Suppressor macrophage treated with lipopolysaccharide for 1 hour (primary cell): ENCODE results near the gene UGGT2.
A peak's percentile ranks its signal among the peaks of the same experiment; 100 is the strongest.
"Not testable (repeated sequence)": the region's sequence is repeated elsewhere in the genome, so short reads cannot be mapped to it uniquely, and the experiment has no call there.

ENCODE experiments used
- DNase-seq, 3 donors: peaks; one replicate each; pipeline ENCODE4 v3.0.0-alpha.2; 2020 to 2022

UGGT2 gene

DNA sequence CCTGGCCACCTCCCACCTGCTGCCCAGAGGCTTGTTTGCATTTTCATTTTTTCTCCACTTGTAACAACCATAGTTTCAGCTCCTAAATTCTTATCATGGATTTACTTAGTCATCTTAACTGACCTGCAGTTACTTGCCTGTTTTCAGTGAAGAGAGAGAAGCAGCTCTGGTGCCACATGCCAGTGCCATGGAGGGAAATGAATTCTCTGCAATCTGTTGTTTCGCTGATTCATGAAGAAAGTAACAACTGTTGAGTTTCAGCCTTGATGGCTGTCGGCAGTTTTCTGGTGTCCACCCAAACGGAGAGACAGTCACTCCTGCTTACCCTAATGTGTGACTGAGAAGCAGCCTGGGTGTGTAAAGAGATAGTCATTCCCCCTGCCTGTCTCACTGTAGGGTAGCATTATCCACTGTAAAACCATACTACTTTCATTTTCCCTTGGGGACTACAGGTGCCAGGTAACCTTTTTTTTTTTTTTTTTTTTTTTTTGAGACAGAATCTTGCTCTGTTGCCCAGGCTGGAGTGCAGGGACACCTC lies 260.1 kb downstream of the UGGT2 start:
- DNase-seq: no peak

DNA sequence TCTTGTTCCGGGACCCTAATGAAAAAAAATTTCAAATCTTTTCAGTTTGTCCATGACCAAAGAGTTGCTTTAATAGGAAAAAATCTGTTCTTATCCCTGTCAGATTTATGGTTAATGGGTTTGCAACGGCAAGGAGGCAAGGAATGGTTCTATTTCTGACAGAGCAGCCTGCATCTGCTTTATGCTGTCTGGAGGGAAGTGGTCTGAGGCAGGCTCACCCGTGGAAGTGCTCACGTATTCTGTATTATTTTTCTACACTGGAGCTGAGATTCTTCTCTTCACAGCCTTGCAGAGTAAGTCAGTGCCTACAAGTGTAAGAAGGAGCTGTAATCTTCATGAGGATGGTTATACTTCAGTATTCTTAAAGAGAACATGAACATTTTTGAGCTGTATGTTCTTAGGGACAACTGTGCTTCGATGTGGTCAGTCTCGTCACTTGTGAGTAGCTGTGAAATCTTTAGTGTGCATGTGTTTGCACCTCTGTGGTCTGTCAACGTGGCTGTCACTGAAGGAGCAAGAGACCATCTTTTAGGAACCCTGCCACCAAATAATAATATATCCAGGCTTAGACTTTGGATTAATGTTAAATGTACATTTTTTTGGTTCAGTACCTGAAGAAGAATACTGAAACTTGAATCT lies 262.0 kb downstream of the UGGT2 start:
- DNase-seq: no peak

DNA sequence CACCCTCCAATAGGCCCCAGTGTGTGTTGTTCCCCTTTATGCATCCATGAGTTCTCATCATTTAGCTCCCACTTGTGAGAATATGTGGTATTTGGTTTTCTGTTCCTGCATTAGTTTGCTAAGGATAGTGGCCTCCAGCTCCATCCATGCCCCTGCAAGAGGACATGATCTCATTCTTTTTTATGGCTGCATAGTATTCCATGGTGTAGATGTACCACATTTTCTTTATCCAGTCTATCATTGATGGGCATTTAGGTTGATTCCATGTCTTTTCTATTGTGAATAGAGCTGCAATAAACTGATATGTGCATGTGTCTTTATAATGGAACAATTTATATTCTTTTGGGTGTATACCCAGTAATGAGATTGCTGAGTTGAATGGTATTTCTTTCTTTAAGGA lies 263.9 kb downstream of the UGGT2 start:
- DNase-seq: not testable (repeated sequence)

DNA sequence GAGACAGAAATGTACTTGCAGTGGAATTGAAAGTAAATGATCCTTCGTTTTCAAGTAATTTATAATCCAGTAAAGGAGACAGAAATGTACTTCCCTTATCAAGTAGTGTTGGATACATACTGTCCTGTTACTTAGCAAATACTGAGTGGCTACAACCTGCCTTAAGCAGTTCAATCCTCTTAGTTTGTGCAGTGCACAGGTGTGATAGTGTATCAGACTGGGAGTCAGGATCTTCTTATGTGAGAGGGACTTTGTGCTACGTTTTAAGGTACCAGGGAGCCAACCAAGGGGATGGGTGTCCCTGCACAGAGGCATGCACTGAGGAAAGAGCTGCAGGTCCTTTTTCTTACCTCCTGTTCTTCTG lies 265.1 kb downstream of the UGGT2 start:
- no peak for DNase-seq

DNA sequence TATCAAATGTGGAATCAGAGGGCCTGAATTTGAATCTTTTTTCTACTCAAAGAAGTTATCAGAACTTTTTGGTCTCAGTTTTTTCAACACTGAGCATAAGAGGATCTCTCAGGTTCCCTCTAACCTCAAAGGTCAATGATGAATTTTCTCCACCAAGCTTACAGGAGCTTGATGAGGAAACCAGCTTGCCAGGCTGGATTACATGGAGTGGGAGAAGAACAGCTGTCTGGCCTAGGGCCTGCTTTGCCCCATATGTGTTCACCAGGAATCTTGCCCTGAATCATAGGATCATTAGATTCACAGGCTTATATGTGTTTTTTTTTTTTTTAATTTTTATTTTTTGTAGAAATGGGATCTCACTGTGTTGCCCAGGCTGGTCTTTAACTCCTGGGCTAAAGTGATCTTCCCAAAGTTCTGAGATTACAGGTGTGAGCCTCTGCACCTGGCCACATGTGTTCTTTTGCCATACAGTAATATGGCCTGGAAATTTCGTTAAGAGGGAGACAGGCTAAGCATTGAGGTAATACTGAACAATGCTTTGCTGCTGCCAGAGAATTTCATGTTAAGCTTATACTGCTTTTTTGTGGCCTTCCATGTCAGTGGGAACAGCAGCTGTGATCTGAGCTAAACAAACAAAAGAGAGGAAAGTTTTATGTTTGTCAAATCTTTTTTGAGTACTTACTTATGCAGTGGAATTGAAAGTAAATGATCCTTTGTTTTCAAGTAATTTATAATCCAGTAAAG lies 265.7 kb downstream of the UGGT2 start:
- DNase-seq: no peak

DNA sequence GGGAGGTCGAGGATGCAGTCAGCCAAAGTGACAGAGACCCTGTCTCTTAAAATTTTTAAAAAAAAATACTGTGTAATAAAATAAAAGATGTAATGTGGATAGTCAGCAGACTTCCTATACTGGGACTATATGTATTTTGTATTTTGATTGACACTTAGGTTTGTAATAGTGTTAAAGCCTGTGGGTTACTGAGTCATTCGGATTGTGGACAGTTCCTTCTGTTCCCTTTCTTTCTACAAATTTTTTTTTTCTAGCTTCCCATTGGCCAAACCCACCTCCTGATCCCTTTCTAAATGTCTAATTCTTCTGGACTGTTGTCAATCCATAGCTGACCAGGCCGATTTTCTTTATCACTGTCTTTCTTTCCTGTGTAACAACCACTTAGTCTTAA lies 268.3 kb downstream of the UGGT2 start:
- DNase-seq: peak in 2 of 3 donors; percentile 30 to 49

DNA sequence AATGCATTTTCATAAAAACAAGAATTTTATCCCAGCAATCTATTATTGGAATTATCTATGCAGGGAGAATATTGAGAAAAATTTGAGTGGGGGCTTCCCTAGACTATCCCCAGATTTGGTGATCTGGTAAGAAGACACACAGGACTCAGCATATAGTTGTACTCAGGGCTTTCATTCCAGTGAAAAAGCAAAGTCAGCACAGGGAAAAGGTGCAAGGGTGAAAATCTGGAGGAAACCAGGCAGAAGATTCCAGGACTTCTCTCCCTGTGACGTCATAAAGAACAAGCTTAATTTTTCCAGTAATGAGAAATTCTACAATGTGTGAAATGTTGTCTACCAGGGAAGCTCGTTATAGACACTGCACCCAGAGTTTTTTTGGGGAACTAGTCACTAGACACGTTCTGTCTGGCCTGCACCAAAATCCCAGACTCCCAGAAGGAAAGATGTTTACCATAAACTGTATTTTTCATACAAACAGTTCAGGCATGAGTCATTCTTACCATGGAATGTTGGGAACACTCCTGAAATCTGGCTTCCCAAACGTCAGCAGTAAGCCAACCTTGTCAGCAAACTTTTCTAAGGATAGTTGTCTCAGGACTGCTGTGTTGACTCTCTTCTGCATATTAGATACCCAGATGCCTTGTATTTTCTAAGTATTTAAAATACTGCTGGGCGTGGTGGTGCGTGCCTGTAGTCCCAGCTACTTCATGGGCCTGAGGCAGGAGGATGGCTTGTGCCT lies 268.9 kb downstream of the UGGT2 start:
- no peak for DNase-seq

DNA sequence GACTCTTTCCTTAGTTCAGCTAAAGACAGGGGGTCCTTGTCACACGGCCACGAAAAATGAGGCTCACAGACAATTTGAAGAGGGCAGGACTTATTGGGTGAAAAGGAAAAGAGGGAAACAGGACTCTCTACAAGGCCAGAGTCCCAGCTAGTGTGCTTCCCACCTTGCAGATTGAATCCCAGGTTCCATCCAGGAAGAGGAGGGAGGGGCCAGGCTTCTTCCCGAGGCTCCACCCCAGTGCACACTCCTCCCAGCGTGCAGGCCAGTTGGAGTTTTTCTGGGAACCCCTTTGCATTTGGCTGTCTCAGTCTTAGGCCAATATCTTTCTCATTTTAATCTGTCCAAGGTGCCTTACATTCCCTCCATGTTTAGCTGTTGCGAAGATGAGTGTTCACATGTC lies 269.5 kb downstream of the UGGT2 start:
- DNase-seq: no peak

DNA sequence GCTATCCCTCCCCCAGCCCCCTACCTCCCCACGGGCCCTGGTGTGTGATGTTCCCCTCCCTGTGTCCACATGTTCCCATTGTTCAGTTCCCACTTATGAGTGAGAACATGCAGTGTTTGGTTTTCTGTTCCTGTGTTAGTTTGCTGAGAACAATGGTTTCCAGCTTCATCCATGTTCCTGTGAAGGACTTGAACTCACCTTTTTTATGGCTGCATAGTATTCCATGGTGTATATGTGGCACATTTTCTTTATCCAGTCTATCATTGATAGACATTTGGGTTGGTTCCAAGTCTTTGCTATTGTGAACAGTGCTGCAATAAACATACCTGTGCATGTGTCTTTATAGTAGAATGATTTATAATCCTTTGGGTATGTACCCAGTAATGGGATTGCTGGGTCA lies 271.3 kb downstream of the UGGT2 start:
- not testable (repeated sequence) for DNase-seq

DNA sequence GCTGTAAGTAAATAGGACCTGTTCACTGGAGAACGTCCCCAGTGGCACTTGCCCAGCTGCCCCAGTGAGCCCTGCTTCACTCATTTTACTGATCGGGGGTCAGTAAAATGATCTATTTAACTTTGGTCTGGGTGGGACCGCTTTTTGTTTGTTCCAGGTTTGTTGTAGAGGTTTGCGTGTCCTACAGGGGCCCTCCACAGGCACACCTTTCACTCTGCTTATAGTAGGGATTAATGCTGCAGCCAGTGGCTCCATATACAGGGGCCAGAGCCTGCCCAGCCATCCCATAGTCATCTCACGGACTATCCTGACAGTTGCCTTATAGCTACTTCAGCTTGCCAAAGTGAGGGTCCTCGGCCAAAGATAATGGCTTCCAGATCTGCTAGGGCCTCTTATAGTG lies 272.2 kb downstream of the UGGT2 start:
- no peak for DNase-seq

DNA sequence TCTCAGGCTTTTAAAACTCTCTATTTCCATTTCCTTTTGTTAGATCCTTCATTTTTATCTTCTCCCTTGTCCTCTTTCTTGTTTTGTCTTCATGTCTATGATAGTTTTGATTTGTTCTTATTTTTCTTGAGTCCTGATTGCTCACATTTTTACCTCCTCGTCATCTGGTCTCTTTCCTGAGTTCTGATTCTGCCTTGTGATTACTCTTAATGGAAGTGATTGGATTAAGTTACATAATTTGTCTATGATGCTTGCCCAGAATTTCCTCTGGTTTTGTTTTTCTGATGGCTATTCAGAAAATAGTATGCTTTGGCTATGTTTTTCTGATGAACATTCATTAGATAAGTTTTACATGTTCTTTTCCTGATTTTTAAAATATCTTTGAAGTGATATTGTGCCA lies 273.7 kb downstream of the UGGT2 start:
- no peak for DNase-seq

DNA sequence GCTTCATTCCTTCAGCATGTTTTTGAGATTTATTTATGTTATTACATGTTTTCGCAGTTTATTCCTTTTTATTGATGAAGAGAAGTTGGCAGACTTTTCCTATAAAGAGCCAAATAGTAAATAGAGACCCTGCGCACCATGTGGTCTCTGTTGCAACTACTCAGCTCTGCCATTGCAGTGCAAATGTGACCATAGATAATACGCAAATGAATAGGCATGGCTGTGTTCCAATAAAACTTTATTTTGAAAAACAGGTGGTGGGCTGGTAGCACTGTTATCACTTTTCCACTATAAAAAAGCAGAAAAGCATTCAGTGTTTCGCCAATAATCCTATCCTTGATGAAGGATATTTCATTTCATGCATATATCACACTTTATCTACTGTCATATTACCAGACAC lies 281.3 kb downstream of the UGGT2 start:
- no peak for DNase-seq

DNA sequence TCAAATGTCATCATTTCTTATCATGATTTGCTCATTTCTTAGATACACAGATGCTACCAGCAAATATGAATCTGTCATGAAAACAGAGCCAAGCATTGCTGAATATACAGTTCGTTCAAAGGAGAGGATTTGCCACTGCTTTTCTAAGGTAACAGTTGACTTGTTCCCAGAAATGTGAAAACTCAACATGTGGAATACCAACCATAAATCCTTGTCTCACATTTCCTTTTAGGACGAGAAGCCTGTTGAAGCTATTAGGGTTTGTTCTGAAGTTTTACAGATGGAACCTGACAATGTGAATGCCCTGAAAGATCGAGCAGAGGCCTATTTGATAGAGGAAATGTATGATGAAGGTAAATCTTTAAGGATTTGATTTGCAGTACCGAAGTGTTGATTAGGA lies 289.6 kb downstream of the UGGT2 start:
- DNase-seq: no peak

DNA sequence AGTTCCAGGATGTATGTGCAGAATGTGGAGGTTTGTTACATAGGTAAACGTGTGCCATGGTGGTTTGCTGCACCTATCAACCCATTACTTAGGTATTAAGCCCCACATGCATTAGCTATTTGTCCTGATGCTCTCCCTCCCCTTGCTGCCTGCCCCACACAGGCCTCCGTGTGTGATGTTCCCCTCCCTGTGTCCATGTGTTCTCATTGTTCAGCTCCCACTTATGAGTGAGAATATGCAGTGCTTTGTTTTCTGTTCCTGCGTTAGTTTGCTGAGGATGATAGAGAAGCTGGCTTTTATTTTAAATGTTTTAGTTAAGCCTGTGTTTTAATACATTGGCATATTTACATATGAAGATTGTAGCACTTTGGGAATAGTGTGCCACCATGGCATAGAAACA lies 290.6 kb downstream of the UGGT2 start:
- not testable (repeated sequence) for DNase-seq

DNA sequence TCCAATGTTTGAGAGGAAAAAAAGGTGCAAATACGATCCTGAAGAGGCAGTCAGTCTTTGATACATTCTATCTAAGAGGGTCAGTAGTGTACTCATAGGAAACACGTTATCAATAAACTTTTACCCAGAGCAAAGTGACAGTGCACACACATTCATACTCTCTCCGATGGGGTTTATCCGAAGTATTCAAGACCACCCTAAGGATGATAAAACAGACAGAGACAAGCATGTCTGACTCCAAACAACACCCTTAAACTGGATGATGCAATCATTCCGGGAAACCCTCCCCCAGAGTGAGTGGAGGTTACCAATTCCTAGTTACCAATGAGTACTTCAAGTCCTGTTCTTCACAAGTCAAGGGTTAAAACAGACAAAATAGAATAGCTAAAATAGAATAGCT lies 297.1 kb downstream of the UGGT2 start:
- DNase-seq: no peak

DNA sequence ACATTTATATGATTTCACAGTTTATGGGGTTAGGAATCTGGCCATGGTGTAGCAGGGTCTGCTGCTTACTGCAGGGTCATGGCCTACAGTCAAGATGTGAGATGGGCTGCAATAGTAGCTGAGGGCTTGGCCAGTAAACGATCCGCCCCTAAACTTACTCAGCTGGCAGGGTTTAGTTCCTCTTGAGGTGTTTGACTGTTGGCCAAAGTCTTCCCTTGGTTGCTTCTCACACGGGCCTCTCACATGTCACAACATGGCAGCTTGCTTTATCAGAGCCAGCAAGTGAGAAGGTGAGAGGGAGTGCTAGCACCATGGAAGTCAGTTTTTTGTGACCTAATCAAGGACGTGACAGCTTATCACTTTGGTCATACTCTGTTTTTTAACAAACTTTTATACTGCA lies 299.1 kb downstream of the UGGT2 start:
- DNase-seq: peak in 1 of 3 donors; percentile 6

DNA sequence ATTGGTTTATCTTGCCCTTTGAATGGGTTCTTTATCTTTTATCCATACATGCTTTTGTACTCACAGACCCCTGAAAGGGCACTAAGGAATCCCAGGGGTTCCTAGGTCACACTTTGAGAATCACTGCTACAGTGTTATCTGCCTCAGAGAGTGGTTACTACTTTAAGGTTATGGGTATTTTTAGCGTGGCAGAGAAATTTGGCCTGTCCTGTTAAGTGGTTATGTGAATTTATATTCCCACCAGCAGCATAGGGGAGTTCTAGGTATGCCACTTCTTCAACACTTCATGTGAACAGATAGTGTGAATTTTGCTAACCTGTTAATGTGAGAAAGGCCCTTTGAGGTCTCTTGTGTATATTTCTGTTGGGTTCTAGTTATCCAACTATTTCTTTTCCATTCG lies 300.5 kb downstream of the UGGT2 start:
- no peak for DNase-seq
